Measurements from ENCODE around the gene GALNT18.

Gene GALNT18

DNA sequence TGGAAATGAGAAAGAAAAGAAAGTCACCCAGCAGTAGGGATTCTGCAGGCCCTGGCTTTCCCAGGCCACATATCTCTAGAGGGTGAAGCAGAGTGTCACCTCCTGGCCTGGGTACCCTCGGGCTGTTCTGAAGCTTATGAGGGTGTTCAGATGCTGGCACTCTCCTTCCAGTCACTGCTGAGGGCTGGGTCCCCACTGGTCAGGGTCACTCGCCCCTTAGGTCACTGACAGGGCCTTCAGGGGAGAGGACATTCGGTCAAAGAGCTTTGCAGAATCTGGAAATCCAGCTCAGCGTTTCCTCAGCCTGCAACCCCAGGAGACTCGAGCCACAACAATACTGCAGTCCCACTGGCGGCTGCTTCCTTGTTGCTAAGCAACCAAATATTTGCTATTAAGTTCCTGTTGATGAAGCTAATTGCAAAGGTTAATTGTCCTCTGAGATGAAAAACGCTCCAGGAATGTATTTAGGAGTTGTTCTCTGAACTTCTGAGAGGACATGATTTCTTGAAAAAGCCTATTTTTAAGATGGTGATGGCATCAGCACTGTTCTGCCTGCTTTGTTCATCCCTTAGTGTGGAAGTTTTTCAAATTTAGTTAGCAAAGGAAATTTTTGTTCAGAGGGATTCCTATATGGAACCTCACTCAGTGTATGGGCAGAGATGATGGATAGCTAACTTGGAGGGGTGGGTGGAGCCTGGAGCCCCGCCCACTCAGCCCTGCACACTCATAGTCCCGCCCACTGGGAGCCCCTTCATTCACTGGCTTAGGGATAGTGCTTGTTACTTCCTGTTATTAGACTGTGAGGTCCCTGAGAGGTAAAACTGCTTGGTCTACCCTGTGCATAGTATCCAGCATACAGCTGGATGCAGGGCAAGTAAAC, 378.0 kb downstream of the GALNT18 start:
- DNase-seq (ENCODE audit: low read depth in 2 of 2), result no peak

DNA sequence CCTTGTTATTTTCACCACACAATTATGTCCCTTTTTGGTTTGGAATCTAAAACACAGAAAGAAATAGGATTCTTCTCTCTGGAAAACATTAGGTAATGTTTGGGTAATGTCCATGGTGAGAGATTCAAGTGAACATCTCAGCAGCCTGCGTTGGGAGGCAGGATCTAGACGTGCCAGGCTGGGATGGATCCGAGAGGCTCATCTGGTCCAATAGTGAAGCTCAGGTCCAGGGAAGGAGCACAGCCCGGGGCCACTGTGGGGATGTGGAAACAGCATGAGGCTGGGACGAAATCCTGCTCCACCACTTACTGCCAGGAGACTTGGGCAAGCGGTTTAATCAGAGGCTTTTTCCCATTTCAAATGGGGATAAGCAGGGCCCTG, 378.6 kb downstream of the GALNT18 start:
- DNase-seq (ENCODE audit: low read depth in 2 of 2), result no peak

GRCh38 chr11:11241284-11241683, 380.5 kb downstream of the GALNT18 start:
- no peak for DNase-seq (ENCODE audit: low read depth in 2 of 2)

DNA sequence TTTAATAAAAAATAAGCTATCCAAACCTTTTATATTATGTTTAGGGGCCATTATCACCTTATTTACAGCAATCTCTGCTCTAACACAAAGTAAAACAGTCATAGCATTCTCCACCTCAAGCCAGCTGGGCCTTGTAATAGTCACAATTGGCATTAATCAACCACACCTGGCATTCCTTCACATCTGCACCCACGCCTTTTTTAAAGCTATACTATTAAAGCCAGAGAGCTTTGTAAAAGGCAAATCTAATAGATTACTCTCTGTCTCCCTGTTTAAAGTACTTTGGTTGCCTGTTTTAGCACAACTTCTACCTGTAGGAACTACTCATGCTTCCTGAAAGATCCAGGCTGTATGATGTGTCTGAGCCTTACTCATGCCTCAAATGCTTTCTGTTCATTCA, 381.8 kb downstream of the GALNT18 start:
- DNase-seq (ENCODE audit: low read depth in 2 of 2), result no peak

GRCh38 chr11:11237070-11237832, 384.6 kb downstream of the GALNT18 start:
- DNase-seq (ENCODE audit: low read depth in 2 of 2), result no peak

GRCh38 chr11:11236498-11237059, 385.2 kb downstream of the GALNT18 start:
- DNase-seq (ENCODE audit: low read depth in 2 of 2), result no peak

GRCh38 chr11:11231763-11232162, 390.0 kb downstream of the GALNT18 start:
- no peak for DNase-seq (ENCODE audit: low read depth in 2 of 2)

GRCh38 chr11:11230802-11231562, 390.8 kb downstream of the GALNT18 start:
- no peak for DNase-seq (ENCODE audit: low read depth in 2 of 2)

- DNase-seq (ENCODE audit: low read depth in 2 of 2), result no peak
Observed at GRCh38 chr11:11230087-11230486, 391.7 kb downstream of the GALNT18 start.

DNA sequence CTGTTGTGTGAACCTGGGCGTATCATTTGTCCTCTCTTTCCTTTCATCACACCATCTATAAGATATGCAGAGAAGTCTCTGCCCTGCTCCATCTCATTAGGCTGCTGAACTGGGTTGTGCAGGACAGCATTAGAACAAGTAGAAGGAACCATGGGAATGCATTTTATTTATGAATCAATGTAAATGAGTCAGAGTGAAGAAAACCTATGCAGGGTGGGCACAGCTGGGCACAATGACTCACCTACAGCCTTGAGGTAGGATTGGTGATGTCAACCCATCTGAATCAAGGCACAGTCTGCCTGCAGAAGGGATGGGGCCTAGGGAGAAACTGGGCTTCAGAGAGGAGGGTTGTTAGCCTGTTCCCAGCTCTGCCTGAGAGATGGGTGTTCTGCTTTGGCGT, 392.2 kb downstream of the GALNT18 start:
- no peak for DNase-seq (ENCODE audit: low read depth in 2 of 2)

DNA sequence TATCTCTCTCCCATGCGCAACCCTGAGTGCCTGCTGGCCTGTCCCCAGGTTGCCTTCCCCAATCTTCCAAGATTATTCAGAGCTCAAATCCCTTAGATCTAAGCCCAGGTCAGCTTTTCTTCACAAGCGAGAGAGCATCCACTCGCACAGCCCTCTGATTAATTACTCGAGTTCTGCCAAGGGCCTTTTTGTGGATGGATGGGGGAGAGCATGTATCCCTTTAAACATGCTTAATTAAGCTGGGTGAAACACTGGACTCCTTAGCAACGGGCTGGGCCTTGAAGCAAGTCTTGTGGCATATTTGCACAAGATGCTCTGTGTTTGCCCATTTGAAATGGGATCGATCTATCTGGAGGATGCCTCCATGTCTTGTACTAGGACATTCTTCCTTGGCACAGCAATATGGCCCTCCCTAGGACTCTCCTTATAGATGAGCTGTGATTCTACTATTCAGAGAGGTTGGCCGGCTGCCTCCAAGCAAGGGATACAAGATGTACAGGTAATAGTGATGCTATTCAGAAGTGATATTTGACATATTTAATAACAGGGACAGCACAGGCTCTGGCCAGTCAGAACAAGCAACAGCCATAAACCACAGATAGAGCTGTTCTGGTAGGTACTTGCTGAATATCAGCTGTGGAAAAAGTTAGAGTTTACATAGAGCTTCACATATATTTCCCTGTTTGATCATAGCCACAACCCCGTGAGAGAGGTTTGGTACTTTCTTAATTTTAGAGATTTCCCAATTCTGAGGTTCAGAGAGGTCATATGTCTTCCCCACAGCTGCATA, 394.3 kb downstream of the GALNT18 start:
- no peak for DNase-seq (ENCODE audit: low read depth in 2 of 2)
